HFFc6 (cell line): ENCODE data around the gene DNASE1L2. TPM values are rescaled to one million over a fixed set of nuclear protein-coding genes. Genes with fewer than 3 reads are reported as not detected.

Experiments used
- DNase-seq: peaks from one replicate; pipeline ENCODE4 v3.0.0-alpha.2; 2018
- H3K27ac Mint-ChIP-seq: 2 replicates; pipeline ENCODE4 v1.8.0; 2020; ENCODE audit warnings: mild to moderate bottlenecking, mixed read lengths
- H3K27me3 Mint-ChIP-seq: 2 replicates; pipeline ENCODE4 v1.8.0; 2021; ENCODE audit warnings: mild to moderate bottlenecking, moderate library complexity, mixed read lengths; ENCODE audit not compliant: insufficient read depth
- H3K36me3 Mint-ChIP-seq: 2 replicates; pipeline ENCODE4 v1.8.0; 2021; ENCODE audit warnings: low read depth, mixed read lengths
- H3K4me1 Mint-ChIP-seq: 2 replicates; pipeline ENCODE4 v1.8.0; 2020; ENCODE audit warnings: low read depth, mixed read lengths
- H3K4me3 Mint-ChIP-seq: 2 replicates; pipeline ENCODE4 v1.8.0; 2020; ENCODE audit warnings: mild to moderate bottlenecking, moderate library complexity, mixed read lengths
- H3K9me3 Mint-ChIP-seq: 2 replicates; pipeline ENCODE4 v1.8.0; 2020; ENCODE audit warnings: mild to moderate bottlenecking, mixed read lengths
- CTCF ChIP-seq: fragments of 200-600 bp; sonication (generic); IDR thresholded peaks from 2 replicates; pipeline ENCODE4 v1.5.0; 2021; ENCODE audit warnings: antibody characterized with exemption, mild to moderate bottlenecking
- total RNA-seq, 6 experiments: library from RNA; stranded (reverse); fragmentation: NEBNext Ultra II Directional; extraction: Animal tissue kit (Norgen Biotek cat#: 25700); gene quantifications; 2 replicates in 1 of 6; 3 replicates in 5 of 6; pipeline ENCODE4 v1.2.3, GENCODE V29; 2021

The DNASE1L2 gene
- total RNA-seq, 6 experiments from 2014 or later: 0.82 to 1.5 (median 1.1) TPM

- H3K36me3 Mint-ChIP-seq: no peaks in the 10 kb centered on the region
- TF ChIP-seq CTCF: no peak
- H3K4me1 Mint-ChIP-seq: peaks cover 16% of the 10 kb centered on the region
- no peak for DNase-seq
- no peaks in the 10 kb centered on the region for H3K9me3 Mint-ChIP-seq
- H3K4me3 Mint-ChIP-seq: no peak overlapping the region
- no peak overlapping the region for H3K27ac Mint-ChIP-seq
- no peaks in the 10 kb centered on the region; the same call in none of the 2 replicates for H3K27me3 Mint-ChIP-seq
Measured at GRCh38 chr16:2229091-2229490, 7.2 kb upstream of the DNASE1L2 start.

- H3K4me3 Mint-ChIP-seq: no peak overlapping the region
- H3K27ac Mint-ChIP-seq: no peak overlapping the region
- no peaks in the 10 kb centered on the region; the same call in none of the 2 replicates for H3K27me3 Mint-ChIP-seq
- TF ChIP-seq CTCF: no peak
- H3K4me1 Mint-ChIP-seq: peaks cover 16% of the 10 kb centered on the region
- no peak for DNase-seq
- no peaks in the 10 kb centered on the region for H3K9me3 Mint-ChIP-seq
- no peaks in the 10 kb centered on the region for H3K36me3 Mint-ChIP-seq
Measured at GRCh38 chr16:2229632-2230250, 6.5 kb upstream of the DNASE1L2 start.

GRCh38 chr16:2230376-2230775 lies 5.9 kb upstream of the DNASE1L2 start:
- H3K4me1 Mint-ChIP-seq: peaks cover 16% of the 10 kb centered on the region
- no peak for TF ChIP-seq CTCF

GRCh38 chr16:2231016-2231931 lies 5.0 kb upstream of the DNASE1L2 start:
- peaks cover 4% of the 10 kb centered on the region; the same call in 1 of the 2 replicates for H3K36me3 Mint-ChIP-seq
- TF ChIP-seq CTCF: no peak
- no peaks in the 10 kb centered on the region for H3K9me3 Mint-ChIP-seq
- H3K4me3 Mint-ChIP-seq: no peak overlapping the region
- peaks cover 9% of the 10 kb centered on the region for H3K4me1 Mint-ChIP-seq
- DNase-seq: no peak
- no peaks in the 10 kb centered on the region; the same call in none of the 2 replicates for H3K27me3 Mint-ChIP-seq
- H3K27ac Mint-ChIP-seq: no peak overlapping the region

More at GRCh38 chr16:2230376-2230775, 5.9 kb upstream of the DNASE1L2 start:
- Mint-ChIP-seq H3K27me3 (no peaks in the 10 kb centered on the region; the same call in none of the 2 replicates), H3K9me3 (no peaks in the 10 kb centered on the region), H3K4me3 (no peak overlapping the region), H3K36me3 (peaks cover 2% of the 10 kb centered on the region; the same call in 1 of the 2 replicates), H3K27ac (no peak overlapping the region)
- no peak for DNase-seq

GRCh38 chr16:2232094-2232990 lies 3.9 kb upstream of the DNASE1L2 start:
- H3K27me3 Mint-ChIP-seq: no peaks in the 10 kb centered on the region; the same call in none of the 2 replicates
- H3K27ac Mint-ChIP-seq: no peak overlapping the region
- peaks cover 4% of the 10 kb centered on the region; the same call in 1 of the 2 replicates for H3K36me3 Mint-ChIP-seq
- no peaks in the 10 kb centered on the region for H3K9me3 Mint-ChIP-seq
- DNase-seq: no peak
- H3K4me1 Mint-ChIP-seq: no peaks in the 10 kb centered on the region
- no peak overlapping the region for H3K4me3 Mint-ChIP-seq
- no peak for TF ChIP-seq CTCF
